ENCODE measurements around the gene DBR1.
"Not testable (repeated sequence)": the region's sequence is repeated elsewhere in the genome, so short reads cannot be mapped to it uniquely, and the experiment has no call there.

DBR1 gene

DNA sequence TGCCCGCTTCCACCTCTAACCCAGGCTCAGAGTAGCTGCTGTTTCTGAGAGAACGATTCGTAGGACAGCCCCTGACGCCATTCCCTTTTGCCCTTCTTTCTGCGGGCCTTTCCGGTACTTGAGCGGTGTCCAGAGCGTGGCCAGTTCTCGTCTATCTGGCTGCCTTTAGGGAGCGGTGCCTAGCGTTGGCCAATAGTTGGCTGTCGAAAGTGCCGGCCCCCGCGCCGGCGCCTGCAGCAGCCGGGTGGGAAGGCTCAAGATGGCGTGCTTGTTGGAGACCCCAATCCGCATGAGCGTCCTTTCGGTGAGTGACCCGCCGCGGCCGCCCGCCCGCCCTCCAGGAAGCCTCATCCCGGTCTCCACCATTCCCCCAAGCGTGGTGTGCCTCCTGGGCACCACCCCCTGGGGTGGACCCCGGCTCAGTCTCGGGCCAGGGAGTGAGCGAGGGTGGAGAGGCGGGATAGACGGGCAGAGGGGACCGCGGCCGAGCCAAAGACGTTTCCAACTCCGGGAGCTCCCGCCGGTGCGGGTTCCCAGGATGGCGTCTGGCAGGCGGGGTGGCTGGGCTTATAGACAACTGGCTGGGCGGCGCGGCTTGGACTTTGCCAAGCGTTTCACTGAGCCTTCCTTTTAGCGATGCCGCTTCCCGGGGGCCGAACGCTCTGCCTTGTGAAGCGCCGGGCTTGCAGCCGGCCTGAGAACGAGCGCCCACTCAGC, 12.7 kb upstream of the DBR1 start, which contains the start of gene ARMC8:
ARMC8 (plus strand) TSS at position 6 of the 717 bp plus-strand sequence; CDS start at position 260, 254 bp downstream.
- DNase-seq (ENCODE audit: low read depth, low spot score) = peak; percentile 62

DNA sequence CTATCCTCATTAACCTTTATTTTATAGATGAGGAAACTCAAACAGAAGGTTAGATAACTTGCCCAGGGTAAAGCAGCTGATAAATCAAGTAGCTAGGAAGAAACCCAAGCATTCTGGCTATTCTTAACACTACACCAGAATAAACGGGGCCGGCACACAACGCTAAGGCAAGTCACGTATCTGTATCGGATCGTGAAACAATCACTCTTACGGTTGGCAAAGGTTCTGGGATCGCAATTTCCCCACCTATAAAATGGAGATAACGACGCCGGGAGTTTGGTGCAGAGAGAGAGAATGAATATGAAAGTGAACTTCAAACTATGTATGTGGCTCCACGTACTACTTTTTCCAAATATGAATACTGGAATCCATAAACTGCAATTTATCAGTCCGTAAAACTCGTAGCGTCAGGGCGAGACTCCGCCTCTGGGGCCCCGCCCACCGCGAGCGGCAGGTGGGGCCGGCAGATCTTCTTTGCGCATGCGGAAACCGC, 12.1 kb upstream of the DBR1 start:
- no peak for DNase-seq (ENCODE audit: low read depth, low spot score)

DNA sequence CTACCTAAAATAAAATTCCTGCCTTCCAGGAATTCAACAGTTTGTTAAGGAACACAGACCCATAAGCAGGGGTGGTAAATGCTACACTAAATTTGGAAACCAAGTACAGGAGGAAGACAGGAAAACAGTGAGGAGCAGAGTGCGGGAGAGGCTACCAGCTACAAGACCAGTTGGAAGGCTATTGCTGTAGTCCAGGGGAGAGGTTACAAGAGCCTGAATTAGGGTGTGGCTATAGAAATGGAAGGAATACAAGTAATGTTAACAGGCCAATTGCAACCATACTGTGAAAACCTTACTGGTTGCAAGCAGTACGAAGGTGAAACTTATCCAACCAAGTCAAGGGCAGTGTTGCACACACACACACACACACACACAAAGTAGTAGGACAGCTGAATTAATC, 11.5 kb upstream of the DBR1 start:
- DNase-seq (ENCODE audit: low read depth, low spot score) = no peak

DNA sequence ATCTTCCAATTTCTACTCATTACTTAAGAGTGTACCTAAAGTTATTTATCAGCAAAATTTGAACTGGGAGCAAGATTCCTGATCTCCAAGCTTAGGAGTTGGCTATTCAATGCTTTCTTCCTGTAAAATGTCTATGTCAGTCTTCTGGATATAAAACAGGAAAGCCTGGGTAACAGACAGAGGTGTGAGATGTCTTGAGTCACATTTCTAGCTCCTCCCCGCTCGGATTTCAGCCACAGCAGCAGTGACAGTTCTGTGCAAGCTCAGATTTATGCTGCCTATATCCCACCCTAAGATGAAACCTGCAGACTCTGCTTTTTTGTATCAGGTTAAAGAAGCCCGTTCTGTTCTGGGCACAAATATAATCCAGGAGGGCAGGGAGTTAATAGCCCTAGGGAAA, 10.3 kb upstream of the DBR1 start:
- DNase-seq (ENCODE audit: low read depth, low spot score) = no peak

DNA sequence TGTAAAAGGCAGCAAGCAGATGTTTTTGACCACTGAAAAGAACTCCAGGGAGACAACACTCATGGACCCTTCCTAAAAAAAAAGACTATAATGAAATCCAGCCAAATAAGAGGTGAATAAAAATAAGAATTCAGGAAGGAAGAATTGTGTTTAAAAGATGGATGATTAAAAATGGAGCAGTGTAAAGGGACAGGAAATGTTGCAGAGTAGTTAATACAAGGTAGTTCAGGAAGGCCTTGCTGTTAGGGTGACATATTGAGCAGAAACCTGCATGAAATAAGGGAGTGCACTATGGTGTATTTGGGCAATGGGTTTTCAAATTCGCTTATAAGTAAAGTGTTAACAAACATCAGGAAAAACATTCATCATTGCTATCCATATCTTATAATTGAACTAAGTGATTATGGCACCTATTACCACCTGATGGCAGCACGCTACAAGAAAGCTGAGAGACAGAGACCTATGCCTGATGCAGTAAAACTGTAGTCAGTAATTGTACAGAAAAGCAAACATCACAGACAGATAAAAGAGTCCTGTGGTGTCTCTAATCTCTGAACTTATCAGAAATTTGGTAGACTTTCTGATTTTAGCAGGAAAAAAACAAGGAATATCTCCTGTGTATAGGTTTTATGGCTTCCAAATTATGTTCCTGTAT, 5.8 kb upstream of the DBR1 start:
- no peak for DNase-seq (ENCODE audit: low read depth, low spot score)

DNA sequence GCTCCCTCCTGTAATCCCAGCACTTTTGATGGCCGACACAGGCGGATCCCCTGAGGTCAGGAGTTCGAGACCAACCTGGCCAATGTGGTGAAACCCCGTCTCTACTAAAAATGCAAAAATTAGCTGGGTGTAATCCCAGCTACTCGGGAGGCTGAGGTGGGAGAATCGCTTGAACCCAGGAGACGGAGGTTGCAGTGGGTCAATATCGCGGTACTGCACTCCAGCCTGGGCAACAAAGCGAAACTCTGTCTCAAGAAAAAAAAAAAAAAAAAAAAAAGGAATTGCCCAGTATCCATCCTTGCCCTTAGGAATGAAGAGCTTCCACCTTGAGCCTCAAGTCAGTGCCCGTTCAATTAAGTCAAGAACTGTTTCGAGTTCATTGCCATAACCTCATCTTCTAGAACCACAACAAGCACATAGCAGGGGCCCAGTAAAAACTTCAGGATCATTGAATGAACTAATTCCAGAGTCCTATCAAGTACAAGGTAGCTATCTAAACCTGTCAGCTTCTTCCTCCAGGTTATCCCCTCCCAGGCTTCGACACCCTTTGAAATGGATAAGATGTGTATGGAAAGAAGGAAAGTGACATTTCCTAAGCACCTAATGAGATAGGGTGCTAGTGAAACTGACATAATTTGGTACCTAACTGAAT, 826 bp downstream of the DBR1 start:
- DNase-seq (ENCODE audit: low read depth, low spot score) = no peak

DNA sequence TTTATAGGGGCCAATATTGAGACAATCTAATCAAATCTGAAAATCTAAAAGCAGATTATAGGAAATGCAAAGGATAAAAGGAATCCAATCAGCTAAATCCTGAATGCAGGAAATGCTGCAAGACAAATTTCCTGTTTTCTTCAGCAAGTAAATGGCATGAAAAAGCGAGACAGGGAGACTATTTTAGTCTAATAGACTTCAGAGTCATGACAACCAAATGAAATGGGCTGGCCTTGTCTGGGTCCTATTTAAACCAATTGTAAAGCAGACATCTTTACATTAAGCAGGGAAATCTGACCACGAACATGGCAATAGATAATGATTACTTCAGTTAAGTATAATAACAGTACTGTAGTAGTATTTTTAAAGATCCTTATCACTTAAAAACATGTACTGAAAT, 2.1 kb downstream of the DBR1 start:
- DNase-seq (ENCODE audit: low read depth, low spot score) = no peak

DNA sequence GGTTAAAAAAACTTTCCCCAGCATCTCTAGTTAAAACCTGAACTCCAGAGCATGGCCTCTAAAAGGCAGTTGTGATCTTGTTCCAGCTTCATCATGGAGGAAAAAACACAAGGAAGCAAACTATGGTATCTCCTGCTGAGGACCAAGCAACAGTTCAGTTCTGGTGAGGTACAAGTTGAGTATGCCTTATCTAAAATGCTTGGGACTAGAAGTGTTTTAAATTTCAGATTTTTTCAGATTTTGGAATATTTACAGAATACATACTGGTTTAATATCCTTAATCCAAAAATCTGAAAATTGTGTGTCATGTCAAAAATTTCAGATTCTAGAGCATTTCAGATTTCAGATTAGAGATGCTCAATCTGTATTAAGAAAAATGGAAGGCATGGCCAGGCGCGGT, 9.7 kb downstream of the DBR1 start:
- DNase-seq (ENCODE audit: low read depth, low spot score) = no peak

DNA sequence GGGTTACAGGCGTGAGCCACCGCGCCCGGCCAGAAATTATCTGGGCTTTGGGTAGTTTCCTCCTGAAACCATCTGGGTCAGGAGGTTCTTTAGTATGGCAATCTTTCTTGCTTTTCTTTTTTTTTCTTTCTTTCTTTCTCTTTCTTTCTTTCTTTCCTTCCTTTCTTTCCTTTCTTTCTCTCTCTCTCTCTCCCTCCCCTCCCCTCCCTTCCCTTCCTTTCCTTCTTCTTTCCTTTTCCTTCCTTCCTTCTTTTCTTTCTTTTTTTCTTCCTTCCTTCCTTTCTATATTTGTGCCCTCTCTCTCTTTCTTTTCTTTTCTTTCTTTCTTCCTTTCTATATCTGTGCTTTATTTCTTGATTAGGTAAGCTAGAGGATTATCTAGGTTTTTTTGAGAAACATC, 17.0 kb downstream of the DBR1 start:
- no peak for DNase-seq (ENCODE audit: low read depth, low spot score)

DNA sequence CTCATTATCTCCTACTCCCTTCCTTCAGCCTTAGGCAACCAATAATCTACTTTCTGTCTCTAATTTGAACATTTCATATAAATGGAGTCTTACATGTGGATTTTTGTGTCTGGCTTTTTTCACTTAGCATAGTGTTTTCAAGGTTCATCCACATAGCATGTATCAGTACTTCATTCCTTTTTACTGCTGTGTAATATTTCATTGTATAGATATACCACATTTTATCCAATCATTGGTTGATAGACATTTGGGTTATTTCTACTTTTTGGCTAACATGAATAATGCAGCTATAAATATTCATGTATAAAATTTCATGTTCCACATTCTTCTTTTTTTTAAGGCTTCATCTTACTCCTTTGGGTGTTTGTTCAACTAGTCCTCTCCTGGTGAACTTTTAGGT, 20.2 kb downstream of the DBR1 start:
- DNase-seq (ENCODE audit: low read depth, low spot score) = no peak

DNA sequence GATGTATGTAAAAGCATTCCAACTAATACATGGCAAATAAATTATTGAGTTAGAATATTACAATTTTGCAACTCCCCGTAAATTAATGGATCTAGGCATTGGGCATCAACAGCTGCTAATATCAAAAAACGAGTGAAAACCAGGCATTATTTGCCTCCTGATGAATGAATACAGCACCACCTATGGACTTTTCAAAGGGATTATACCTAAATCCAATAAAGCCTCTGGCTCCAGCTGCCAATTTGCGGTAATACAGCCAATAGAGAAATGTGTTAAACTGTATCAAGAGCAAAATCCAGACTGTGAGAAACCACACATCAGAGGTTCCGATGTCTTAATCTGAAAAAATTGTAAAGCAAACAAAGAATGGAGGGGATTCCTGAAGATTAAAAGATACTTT, 26.2 kb downstream of the DBR1 start:
- no peak for DNase-seq (ENCODE audit: low read depth, low spot score)

DNA sequence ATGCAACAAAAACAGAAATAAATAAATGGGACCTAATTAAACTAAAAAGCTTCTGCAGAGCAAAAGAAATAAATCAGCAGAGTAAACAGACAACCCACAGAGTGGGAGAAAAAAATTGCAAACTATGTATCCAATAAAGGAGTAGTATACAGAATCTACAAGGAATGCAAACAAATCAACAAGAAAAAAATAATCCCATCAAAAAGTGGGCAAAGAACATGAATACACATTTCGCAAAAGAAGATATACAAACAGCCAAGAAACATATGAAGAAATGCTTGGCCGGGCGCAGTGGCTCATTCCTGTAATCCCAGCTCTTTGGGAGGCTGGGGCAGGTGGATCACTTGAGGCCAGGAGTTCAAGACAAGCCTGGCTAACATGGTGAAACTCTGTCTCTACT, 32.5 kb downstream of the DBR1 start:
- DNase-seq (ENCODE audit: low read depth, low spot score) = not testable (repeated sequence)

DNA sequence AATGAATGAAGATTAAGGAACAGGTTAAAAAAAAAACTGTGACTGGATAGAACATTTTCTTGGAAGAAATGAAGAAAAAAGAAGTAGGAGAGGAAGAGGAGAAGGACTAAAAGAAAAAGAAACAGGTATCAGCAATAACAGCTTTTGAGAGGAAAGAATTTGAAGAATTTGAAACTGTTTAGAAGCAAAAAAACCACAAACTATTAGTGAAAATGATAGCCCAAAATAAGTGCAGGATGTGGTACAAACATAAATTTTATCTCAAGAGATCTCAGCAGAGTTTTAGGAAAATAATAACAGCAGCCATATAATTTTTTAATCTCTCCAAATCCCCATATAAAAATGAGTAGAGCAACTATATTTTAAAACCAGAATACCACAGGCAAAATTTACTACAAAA, 33.8 kb downstream of the DBR1 start:
- no peak for DNase-seq (ENCODE audit: low read depth, low spot score)

DNA sequence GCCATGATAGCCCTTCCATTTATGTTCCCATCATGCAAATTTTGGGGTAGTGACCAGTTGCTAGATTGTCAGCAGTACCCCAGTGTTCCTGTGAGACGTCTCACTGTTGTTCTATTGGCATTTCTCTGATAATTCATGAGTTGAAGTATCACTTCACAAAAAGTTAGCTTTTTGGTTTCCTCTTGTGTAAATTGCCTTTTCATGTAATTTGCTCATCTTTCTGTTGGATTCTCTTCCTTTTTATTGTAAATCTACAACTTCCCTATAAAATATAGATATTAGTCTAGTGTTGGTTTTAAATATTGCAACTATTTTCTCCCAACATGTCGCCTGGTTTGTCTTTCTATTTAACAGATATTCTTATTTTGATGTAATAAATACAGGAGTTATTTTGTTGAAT, 35.0 kb downstream of the DBR1 start:
- no peak for DNase-seq (ENCODE audit: low read depth, low spot score)

DNA sequence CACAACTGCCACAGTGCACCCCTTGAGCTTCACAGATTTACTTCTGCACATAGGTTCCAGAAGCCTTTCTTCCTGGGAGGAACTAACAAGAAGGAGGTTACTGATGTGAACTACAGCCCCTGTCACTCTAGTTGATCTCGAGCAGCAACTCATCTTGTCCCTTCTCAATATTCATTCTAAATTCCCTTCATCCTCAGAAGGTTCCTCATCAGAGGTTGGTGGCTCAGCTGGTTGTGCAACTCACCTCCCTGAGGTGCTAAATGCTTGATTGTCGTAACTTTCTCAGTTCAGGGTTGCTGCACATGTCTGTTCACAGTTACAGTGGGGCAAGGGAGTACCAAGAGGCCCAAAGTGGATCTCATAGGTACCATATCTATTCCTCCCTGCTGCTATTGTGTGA, 36.9 kb downstream of the DBR1 start:
- DNase-seq (ENCODE audit: low read depth, low spot score) = no peak

DNA sequence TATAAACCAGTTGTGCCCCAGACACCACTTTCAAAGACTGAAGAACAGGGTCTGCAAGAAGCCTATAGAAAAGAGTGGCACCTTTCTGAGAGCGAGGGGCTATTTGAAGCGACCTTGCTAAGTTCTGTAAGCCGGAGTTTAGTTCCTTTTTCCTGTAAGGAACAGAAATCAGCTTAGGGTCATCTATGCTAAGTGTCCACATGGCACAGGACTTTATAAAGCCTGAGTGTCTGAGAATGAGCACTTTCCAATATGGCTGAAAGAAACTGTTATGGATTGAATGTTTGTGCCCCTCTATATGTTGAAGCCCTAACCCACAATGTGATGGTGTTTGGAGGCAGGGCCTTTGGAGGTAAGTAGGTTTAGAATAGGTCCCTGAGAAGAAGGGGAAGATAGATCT, 38.5 kb downstream of the DBR1 start:
- no peak for DNase-seq (ENCODE audit: low read depth, low spot score)

DNA sequence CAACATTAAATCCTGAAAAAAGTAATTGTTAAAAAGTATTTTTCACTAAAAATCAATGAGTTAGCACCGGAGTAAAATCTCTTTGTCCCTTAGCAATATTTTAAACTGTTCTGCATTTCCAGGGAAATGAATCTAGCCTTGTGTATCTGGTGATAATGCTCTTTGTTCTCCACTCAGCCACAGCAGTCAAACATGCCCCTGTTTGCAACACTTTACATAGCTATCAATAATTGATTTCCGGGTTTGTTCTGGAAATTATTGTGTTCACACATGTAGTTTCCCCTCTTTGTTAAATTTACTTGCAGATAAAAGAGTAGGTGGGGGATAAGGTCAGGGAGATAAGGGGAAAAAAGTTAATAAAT, 38.9 kb downstream of the DBR1 start:
- DNase-seq (ENCODE audit: low read depth, low spot score) = no peak

DNA sequence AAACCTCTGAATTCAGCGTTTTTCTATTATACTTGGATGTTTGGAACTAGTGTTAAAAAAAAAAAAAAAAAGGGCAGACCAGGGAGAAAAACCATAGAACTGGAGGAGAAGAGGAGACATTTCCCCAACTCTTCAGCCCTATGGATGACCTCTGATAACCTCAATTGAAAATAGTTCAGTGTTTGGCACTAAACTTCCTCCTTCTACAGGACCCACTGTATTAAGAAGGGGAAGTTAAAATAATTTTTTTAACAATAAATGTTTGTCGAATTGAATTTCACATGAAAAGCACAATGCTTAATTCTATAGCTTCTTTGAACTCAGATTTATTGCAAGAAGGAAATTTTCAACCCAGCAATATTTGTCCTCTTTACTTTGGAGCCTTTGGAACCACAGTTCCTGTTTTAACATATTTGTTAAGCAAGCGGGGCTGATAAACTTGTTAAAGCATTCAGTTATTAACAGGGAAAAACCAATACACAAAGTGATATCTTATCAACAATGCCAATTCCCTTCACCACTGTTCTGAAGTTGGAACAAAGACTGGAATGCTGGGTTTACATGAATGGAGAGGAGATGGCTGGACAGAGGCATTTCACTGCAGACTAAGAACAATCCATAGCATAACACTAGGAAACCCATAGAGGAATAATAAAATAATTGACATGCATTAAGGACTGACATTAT, 39.4 kb downstream of the DBR1 start:
- no peak for DNase-seq (ENCODE audit: low read depth, low spot score)

DNA sequence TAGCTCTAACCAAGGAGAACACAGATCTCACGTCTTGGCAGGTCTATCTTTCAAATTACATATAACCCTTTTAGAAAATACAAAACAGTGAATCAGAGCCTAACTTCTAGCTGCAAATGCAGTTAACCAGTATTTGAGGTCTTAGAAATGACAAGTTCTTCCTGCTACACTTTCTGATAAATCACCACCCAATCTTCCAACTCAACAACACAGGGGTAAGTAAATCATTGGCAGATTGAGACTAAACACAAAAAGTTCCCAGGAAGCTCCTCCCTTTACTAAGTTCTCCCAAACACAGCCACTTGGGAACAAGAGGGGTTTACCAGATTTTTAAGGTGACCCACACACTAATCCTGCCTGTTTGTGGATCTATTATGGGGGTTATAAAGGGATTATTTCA, 42.5 kb downstream of the DBR1 start, which contains the start of gene A4GNT:
A4GNT (minus strand) TSS at position 152 of the 400 bp plus-strand sequence. CDS start 1,134 bp downstream, outside the sequence.
- DNase-seq (ENCODE audit: low read depth, low spot score) = no peak

DNA sequence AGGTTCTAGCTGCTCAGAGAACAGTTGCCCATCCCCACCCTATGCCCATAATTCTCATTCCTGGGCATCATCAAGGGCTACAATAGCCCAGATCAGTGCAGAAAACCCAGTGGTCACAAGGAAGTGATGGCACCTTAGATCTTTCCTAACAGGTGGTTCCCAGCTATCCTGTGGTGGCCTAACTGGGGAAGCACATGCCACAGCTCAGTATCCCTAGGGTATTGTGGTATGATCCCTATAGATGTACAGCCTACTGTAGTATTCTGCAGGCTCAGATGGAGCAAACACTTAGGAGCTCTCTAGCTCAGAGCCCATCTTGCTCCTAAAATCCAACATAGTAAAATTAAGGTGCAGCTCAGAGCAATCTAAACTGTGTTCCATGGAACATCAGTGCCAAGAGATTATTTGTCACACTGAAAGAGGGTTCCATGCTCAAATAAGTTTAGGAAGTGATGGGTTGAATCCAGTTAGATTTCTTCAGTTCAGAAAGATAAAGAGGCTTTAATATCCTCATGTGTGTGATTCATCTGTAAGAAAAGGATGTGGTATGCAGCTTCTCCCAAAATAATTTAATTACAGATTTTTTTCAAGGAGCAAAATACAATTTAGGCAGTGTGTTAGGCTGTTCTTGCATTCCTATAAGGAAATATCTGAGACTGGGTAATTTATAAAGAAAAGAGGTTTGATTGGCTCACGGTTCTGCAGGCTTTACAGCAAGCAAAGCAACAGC, 46.9 kb downstream of the DBR1 start:
- DNase-seq (ENCODE audit: low read depth, low spot score) = no peak

DNA sequence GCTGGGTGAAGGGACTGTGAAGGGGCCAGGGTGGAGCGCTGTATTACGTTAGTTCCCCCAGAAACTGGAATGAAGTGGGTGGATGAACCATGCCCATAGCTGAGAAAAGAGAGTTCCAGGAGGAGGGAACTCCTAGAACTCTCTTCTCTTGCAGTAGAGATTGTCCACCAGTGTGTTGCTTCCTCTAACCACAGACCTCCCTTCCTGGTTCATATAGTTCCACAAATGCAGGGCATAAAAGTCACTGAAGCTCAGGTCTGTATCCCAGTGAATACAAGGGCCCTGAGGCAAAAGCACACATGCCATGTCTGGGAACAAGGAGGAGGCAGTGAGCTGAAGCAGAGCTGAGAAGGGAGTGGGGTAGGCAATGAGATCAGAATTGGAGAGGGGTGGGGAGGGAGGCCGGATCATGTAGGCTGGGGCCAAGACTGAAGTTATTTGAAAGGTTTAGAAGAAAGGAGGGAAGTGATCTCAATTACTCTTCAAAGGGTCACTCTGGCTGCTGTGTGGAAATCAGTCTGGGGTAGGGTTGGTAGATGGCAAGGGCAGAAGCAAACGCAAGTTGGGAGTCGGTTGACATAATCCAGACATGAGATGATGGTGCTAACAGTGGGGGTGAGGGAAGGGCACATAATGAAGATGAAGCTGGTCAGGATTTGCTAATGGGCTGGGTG, 49.0 kb downstream of the DBR1 start:
- DNase-seq (ENCODE audit: low read depth, low spot score) = no peak

Measured in brain pericyte (primary cell).